HG02981 (cell line): ENCODE measurements around the gene CSKMT.

Experiments used
- ATAC-seq: cut with Tn5 transposase; IDR thresholded peaks from one replicate; pipeline ENCODE4 v1.9.1; 2021; ENCODE audit warnings: mild to moderate bottlenecking, moderate library complexity; ENCODE audit not compliant: unreplicated experiment

Gene CSKMT

GRCh38 chr11:62715150-62716130 is 50.3 kb downstream of the CSKMT start:
- ATAC-seq, result no peak

- no peak for ATAC-seq
Measured at GRCh38 chr11:62716206-62716605, 51.1 kb downstream of the CSKMT start.

GRCh38 chr11:62716816-62717215 is 51.7 kb downstream of the CSKMT start:
- ATAC-seq, result no peak
